Adrenal gland (tissue), 12 donors: Measurements from ENCODE around the gene CD93. TPM values are rescaled to one million over a fixed set of nuclear protein-coding genes. Genes with fewer than 3 reads are reported as not detected.

Experiments used
- DNase-seq, 7 donors: peaks; one replicate each; pipeline ENCODE4 v3.0.0-alpha.2; 2019 to 2020
- H3K27ac ChIP-seq, 5 donors: fragments of 200-600 bp; sonication (generic) in 4 of 5; 1 replicate in 3 of 5; 2 replicates in 2 of 5; pipeline versions ENCODE4 v1.5.1 to v1.8.0; 2016 to 2020; ENCODE audit warnings: mild to moderate bottlenecking in 1 of 5
- H3K27me3 ChIP-seq: fragments of 200-600 bp; 2 replicates; pipeline ENCODE4 v1.8.0; 2021
- H3K36me3 ChIP-seq, 2 donors: fragments of 200-600 bp; replicated peaks in 1 of 2; 1 replicate in 1 of 2; 2 replicates in 1 of 2; pipeline versions ENCODE4 v1.5.1 to v1.8.0; 2018 to 2022
- H3K4me1 ChIP-seq, 2 donors: fragments of 200-600 bp; replicated peaks in 1 of 2; 1 replicate in 1 of 2; 2 replicates in 1 of 2; pipeline versions ENCODE4 v1.5.1 to v1.8.0; 2018 to 2021
- H3K4me3 ChIP-seq, 4 donors: fragments of 200-600 bp; sonication (generic) in 3 of 4; one replicate each; pipeline ENCODE4 v1.5.1; 2016 to 2018
- H3K9me3 ChIP-seq, 3 donors: fragments of 200-600 bp; sonication (generic) in 1 of 3; replicated peaks in 1 of 3; 1 replicate in 2 of 3; 2 replicates in 1 of 3; pipeline versions ENCODE4 v1.5.1 to v1.8.0; 2016 to 2021
- POLR2A ChIP-seq, 2 donors: fragments of 450-650 bp; IDR thresholded peaks; one replicate each; pipeline ENCODE4 v1.6.1; 2017; ENCODE audit warnings: antibody characterized with exemption in 2 of 2, mild to moderate bottlenecking in 2 of 2, moderate library complexity in 1 of 2
- WGBS, 4 donors: extraction: QIAGEN DNeasy Blood & Tissue Kit in 2 of 4; methylation state at CpG; one replicate each; pipeline versions ENCODE4 v1.1.5 to v1.1.7; 2013 to 2017; 5-methylcytosine and 5-hydroxymethylcytosine counted together
- intact Hi-C, 2 donors: fragments of 100-400 bp; cut with DNase I; formaldehyde crosslinking; loops; one replicate each; pipeline versions ENCODE4 v1.14.1 to v1.15.0; 2022 to 2023
- polyA plus RNA-seq, 3 donors: library from polyadenylated mRNA; stranded (reverse); fragments of 200-250 nt in 2 of 3; fragments of 350-450 nt in 1 of 3; fragmentation: Illumina TruSeq in 1 of 3; extraction: RNeasy Lipid Tissue Mini Kit (QIAGEN cat#74804) in 1 of 3; gene quantifications; one replicate each; pipeline ENCODE4 v1.2.3, GENCODE V29; 2013 to 2014
- total RNA-seq, 9 donors: library from RNA; depleted of rRNA in 4 of 9; stranded (reverse); fragments of >200 nt in 4 of 9; fragments of 120-200 nt in 1 of 9; fragmentation: NEBNext Ultra II Directional in 1 of 9; extraction: Animal tissue kit (Norgen Biotek cat#: 25700) in 1 of 9; gene quantifications; one replicate each; pipeline versions ENCODE4 v1.1.0 to v1.2.4, GENCODE V29; 2013 to 2023
- TF ChIP-seq, protein P1 (sequence below), 6 experiments: fragments of 450-650 bp in 4 of 6; fragments of 200-600 bp in 2 of 6; sonication (generic) in 1 of 6; IDR thresholded peaks; 1 replicate in 5 of 6; 2 replicates in 1 of 6; pipeline versions ENCODE4 v1.5.1 to v1.8.0; 2016 to 2021; ENCODE audit warnings: antibody characterized with exemption in 6 of 6, mild to moderate bottlenecking in 2 of 6, moderate library complexity in 1 of 6
- donor health status: healthy with polysubstance abuse.
- donor health status: Bipolar disorder and iron deficiency.
- donor health status: DM: yes; HTN: yes; CAD: no.
- donor health status: DM: no; HTN: no; CAD: no.
- donor health status: DM: no; HTN: no; CAD: no.
- donor health status: DM: yes; HTN: yes; CAD: no.

Gene CD93
- total and polyA plus RNA-seq, 12 donors, result 4.3 to 83.0 (median 37.3) TPM

DNA sequence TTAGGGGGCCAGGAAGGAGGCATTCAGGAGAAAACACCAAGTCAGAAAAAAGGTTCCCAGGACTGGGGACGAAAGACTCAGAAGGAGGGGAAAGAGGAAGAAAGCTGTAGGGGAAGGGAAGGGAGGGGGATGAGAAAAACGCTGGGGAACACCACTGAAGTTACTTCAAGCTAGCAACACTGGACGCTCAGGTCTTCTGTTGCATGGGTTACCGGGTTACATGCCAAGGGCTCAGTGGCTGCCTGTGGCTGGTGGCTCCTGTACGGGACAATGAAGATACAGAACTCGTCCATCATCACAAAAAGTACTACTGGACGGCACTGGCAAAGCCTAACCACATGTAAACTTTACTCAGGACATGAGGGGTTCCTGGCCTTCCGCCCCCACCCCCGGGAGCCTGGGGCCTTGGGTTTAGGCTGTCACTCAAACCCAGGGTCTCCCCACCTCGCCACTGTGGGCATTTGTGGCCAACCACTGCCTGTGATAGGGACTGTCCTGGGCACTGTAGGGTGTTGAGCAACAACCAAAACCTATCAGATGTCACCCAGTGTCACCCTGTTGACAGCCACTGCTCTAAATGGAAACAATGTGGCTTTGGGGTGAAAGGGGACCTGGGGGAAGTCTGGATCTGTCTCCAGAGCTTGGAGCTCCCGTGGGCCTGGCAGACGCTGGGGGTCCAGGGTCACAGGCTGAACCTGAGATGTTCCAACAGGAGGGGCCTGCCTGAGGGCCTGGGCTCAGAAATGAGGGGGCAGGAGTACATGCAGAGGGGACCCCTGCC lies 40.3 kb upstream of the CD93 start:
- no peak overlapping the region for H3K4me3 ChIP-seq
- DNase-seq, result peak in 1 of 7 donors; percentile 19
- H3K27me3 ChIP-seq, result no peaks in the 10 kb centered on the region
- WGBS, 4 donors, result 59 to 77% (median 72%) methylated on average over 9 to 12 of the region's 12 CpGs
- intact Hi-C loops, result no loop called here
- peak overlapping the region in 3 of 5 donors; percentile 49 to 81 (median 52) for H3K27ac ChIP-seq
- no peak for TF ChIP-seq POLR2A (IDR thresholded peaks at IDR 0.05)
- TF ChIP-seq, protein P1, sequence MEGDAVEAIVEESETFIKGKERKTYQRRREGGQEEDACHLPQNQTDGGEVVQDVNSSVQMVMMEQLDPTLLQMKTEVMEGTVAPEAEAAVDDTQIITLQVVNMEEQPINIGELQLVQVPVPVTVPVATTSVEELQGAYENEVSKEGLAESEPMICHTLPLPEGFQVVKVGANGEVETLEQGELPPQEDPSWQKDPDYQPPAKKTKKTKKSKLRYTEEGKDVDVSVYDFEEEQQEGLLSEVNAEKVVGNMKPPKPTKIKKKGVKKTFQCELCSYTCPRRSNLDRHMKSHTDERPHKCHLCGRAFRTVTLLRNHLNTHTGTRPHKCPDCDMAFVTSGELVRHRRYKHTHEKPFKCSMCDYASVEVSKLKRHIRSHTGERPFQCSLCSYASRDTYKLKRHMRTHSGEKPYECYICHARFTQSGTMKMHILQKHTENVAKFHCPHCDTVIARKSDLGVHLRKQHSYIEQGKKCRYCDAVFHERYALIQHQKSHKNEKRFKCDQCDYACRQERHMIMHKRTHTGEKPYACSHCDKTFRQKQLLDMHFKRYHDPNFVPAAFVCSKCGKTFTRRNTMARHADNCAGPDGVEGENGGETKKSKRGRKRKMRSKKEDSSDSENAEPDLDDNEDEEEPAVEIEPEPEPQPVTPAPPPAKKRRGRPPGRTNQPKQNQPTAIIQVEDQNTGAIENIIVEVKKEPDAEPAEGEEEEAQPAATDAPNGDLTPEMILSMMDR (IDR thresholded peaks at IDR 0.05), result no peak
- no peaks in the 10 kb centered on the region for H3K9me3 ChIP-seq
- peaks cover 12 to 28% of the 10 kb centered on the region in 2 donors for H3K4me1 ChIP-seq
- H3K36me3 ChIP-seq, result no peaks in the 10 kb centered on the region

DNA sequence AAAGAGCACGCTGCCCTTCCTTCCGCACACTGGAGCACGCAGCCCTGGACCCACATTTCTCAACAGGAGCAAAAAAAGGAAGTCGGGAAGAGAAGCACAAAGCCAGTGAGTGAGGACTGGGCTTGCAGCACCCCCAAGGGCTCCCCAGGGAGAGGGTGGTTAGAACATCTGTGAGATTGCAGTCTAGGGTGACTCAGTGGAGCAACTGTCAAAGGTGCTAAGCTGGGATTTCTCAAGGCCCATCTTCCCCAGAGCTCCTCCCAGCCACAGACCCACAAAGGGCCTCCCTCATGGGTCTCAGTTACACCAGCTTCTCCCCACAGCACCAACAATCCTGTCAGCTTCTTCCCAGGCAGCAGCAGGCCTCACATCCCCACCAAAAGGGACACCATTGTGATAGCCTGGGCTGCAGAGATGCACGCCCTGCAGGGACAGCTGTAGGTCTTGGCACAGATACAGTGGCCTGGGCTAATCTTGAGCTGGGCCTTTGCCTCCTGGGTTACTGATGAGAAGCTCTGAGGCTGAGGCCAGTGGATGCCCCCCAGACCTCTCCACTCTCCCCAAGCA lies 39.6 kb upstream of the CD93 start:
- 74 to 85% (median 82%) methylated on average over 4 to 5 of the region's 5 CpGs for WGBS, 4 donors
- H3K4me3 ChIP-seq, result no peak overlapping the region
- H3K27ac ChIP-seq, result peak overlapping the region in 3 of 5 donors; percentile 34 to 81 (median 49)
- H3K27me3 ChIP-seq, result no peaks in the 10 kb centered on the region
- no peaks in the 10 kb centered on the region for H3K9me3 ChIP-seq
- DNase-seq, result peak in 6 of 7 donors; percentile 37 to 69 (median 50)
- peaks cover 12 to 23% of the 10 kb centered on the region in 2 donors for H3K4me1 ChIP-seq
- H3K36me3 ChIP-seq, result no peaks in the 10 kb centered on the region
- TF ChIP-seq, protein P1 (IDR thresholded peaks at IDR 0.05), result no peak
- no peak for TF ChIP-seq POLR2A (IDR thresholded peaks at IDR 0.05)
- intact Hi-C loops, result no loop called here

DNA sequence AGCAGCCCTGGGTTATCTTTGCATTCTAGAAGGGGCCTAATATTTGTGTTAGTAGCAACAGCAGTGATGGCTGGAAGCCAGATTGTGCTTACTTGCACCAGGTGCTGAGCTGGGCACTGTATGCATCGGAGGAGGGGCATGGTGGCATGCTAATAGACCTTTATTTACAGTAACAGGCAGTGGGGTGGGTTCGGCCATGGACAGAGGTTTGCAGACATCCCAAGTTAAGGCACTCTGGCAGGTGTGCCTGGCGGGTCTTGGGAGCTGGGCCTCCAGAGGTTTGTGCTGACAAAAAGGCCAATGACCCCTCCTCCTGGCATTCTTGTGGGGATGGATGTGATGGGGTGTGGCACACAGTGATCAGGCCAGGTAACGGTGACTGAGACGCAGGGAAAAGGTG lies 39.0 kb upstream of the CD93 start:
- H3K27me3 ChIP-seq, result no peaks in the 10 kb centered on the region
- H3K4me1 ChIP-seq, result peaks cover 12 to 18% of the 10 kb centered on the region in 2 donors
- peak in 1 of 7 donors; percentile 6 for DNase-seq
- H3K36me3 ChIP-seq, result no peaks in the 10 kb centered on the region
- TF ChIP-seq, protein P1 (IDR thresholded peaks at IDR 0.05), result no peak
- no peak for TF ChIP-seq POLR2A (IDR thresholded peaks at IDR 0.05)
- peak overlapping the region in 2 of 5 donors; percentile 22 to 81 for H3K27ac ChIP-seq
- WGBS, 4 donors, result 78 to 95% (median 80%) methylated on average over 5 of the region's 5 CpGs
- intact Hi-C loops, result no loop called here
- H3K4me3 ChIP-seq, result no peak overlapping the region
- H3K9me3 ChIP-seq, result no peaks in the 10 kb centered on the region

DNA sequence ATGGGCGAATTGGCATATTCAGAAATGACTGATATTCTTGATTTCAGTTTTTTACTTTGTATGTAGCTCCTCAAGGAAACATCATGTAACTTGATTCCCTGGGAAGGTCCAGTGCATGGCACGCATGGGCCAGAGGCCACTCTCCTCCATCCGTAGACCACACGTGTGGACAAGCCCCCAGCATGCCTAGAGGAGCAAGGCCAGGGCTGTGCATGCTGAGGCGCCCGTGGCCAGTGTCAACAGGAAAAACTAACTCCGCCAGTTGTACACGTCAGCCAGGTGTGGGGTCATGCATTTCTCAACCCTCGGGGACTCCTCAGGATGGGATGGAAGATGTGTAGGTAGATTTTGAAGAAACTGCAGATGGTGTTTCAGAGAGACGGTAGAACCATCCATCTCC lies 37.8 kb upstream of the CD93 start:
- TF ChIP-seq, protein P1 (IDR thresholded peaks at IDR 0.05), result no peak
- no peak for TF ChIP-seq POLR2A (IDR thresholded peaks at IDR 0.05)
- Histone ChIP-seq H3K9me3 (no peaks in the 10 kb centered on the region), H3K27me3 (no peaks in the 10 kb centered on the region), H3K4me1 (peaks cover 3 to 8% of the 10 kb centered on the region in 2 donors), H3K36me3 (no peaks in the 10 kb centered on the region), H3K4me3 (no peak overlapping the region), H3K27ac (no peak overlapping the region)
- WGBS, 4 donors, result 90 to 96% (median 94%) methylated on average over 10 of the region's 10 CpGs
- intact Hi-C loops, result no loop called here
- DNase-seq, result peak in 1 of 7 donors; percentile 6
